Embryonic facial prominence (tissue), 1 donor: ENCODE results near the gene ATAD2B.

Experiments
- DNase-seq: peaks from one replicate; pipeline ENCODE4 v3.0.0-alpha.2; 2016; ENCODE audit errors: extremely low spot score

The ATAD2B gene

DNA sequence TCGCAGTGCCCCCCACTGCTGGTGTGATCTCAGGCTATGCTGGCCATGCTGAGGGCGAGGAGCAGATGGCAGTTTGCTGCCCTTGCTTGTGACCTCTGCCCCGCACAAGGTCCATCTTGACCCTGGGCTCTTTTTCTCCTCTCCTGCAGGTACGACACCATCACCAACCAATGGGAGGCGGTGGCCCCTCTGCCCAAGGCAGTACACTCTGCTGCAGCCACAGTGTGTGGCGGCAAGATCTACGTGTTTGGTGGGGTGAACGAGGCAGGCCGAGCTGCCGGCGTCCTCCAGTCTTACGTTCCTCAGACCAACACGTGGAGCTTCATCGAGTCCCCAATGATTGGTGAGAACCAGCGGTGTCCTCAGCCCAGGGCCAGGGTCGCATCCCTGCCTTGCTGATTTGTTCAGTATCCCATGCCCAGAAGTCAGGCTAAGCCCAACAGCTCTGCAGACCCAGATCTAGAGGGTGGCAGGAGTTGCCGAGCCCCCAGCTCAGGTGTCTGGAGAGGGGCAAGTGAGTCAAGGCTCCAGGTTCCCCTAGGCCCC, 223.8 kb downstream of the ATAD2B start:
- DNase-seq = no peak

DNA sequence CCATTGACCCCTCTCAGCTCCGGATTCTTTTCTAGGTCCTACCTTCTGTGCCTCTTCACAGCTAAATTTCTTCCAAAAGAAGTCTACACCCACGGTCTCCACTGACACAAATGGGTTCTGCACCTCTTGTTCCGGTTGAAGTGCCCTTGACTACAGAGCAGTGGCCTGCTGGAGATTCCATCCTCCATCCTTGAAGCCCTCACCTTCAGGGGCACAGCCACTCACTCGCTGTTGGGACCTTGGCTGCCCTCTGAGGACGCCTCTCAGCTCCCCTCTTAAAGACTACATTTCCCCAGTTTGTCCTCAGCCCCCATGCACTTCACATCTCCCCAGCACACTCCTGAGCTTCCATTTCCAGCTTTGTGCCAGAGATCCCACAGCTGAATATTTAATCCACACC, 226.3 kb downstream of the ATAD2B start:
- DNase-seq = no peak

DNA sequence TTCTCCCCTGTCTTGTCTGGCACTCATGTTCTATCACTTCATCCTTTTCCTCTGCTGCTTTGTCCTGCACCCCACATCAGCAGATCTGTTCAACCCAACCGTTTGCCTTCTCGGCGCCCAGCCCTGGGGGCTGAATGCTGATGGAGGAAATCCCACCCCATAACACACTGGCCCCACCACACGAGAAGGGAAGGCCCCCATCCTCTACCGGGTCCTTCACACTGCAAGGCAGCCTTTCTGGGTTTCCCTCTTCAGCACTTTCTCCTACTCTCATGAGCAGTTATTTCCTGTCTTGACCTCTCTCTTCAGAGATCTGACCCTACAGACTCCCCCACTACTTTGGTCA, 227.4 kb downstream of the ATAD2B start:
- DNase-seq = no peak

DNA sequence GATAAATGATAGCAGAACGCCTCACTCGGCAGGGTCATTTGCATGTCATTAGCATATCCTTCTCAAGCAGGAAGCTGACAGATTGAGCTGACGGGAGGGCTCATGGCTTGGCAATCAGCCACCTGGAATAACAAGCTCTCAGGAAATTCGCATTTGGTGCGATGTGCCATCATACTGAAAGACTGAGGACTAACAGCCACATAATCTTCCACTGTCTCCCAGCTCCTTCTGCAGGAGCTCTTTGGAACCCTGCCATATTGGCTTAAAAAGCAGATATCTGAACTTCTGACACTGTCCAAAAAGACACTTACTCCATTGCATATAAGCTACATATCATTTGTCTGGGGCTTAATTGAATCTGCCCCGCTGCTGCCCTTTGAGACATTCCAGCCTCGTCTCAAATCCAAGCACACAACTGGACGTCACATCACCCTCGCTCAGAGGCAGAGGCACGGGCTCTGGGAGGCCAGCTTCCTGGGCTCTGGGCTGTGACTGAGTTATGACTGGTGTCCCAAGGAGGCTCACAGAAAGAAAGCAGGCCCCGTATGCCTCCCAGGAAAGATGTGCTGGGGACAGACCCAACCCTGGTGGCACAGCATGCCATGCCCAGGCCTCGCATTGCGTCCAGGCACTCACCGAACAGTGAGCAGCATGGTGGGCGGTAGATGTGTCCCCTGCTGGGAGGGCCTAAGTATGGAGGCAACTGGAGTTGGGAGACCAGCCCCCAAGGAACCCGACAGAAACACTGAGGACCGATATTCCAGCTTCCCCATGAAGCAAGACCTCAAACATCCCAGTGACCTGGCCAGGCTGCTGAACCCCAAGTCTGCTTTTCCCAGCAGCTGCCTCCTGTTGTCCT, 228.0 kb downstream of the ATAD2B start:
- DNase-seq = no peak
